NT2/D1 (cell line): ENCODE results near the gene RASGRP1.

ENCODE experiments used
- SUZ12 ChIP-seq: IDR thresholded peaks from 2 replicates; pipeline ENCODE4 v1.6.1; 2011; ENCODE audit not compliant: insufficient read length, insufficient read depth; ENCODE audit errors: extremely low read depth
- YY1 ChIP-seq: IDR thresholded peaks from 2 replicates; pipeline ENCODE4 v1.6.1; 2011; ENCODE audit not compliant: insufficient read length, insufficient read depth
- ZNF274 ChIP-seq: IDR thresholded peaks from 2 replicates; pipeline ENCODE4 v1.6.1; 2011; ENCODE audit warnings: mild to moderate bottlenecking, low read depth, low read length

DNA sequence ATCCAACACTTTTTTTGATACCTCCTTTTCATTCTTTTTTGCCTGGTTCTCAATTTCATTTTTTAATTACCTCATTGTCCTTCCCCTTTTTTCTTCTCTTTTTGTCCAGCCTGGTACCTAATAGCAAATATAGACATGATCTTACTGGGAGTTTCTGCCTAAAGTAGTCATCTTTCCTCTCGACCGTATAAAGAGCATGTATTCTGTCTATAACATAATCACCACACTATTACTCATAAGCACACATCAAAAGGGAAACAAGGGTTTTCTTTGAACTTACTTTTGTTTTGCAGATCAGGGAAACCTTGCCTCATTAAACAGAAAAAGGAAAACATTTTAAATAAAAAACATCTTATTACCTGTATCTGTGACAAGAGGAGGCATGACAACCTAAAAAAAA is 77.7 kb downstream of the RASGRP1 start:
- no peak for TF ChIP-seq ZNF274
- no peak for TF ChIP-seq YY1
- no peak for TF ChIP-seq SUZ12
